H1 (cell line): Measurements from ENCODE around the gene DEDD.

Experiments used
- CTCF ChIP-seq, 3 experiments: IDR thresholded peaks; 1 replicate in 2 of 3; 2 replicates in 1 of 3; pipeline versions ENCODE4 v1.5.1 to v1.6.1; 2011; ENCODE audit warnings: low read length in 3 of 3, mild to moderate bottlenecking in 3 of 3, inconsistent platforms in 2 of 3, low read depth in 1 of 3, moderate library complexity in 1 of 3; ENCODE audit not compliant: insufficient read depth in 1 of 3; ENCODE audit errors: control extremely low read depth in 1 of 3
- EGR1 ChIP-seq: IDR thresholded peaks from 2 replicates; pipeline ENCODE4 v1.6.1; 2011; ENCODE audit warnings: low read depth, low read length, borderline replicate concordance
- MAFK ChIP-seq: IDR thresholded peaks from 2 replicates; pipeline ENCODE4 v1.6.1; 2012; ENCODE audit warnings: low read depth, mild to moderate bottlenecking, improper control_type of control experiment, low read length

GRCh38 chr1:161077426-161077825 lies 55.0 kb downstream of the DEDD start:
- no peak for TF ChIP-seq CTCF (IDR thresholded peaks at IDR 0.05; ENCODE audit: control extremely low read depth in 1 of 3, insufficient read depth in 1 of 3, low read depth in 1 of 3, low read length in 3 of 3)
- no peak for TF ChIP-seq EGR1
- TF ChIP-seq MAFK: no peak
